Inferior parietal cortex (tissue), 1 donor: ENCODE results near the gene ZHX3.

Experiments
- DNase-seq: peaks from one replicate; pipeline ENCODE4 v3.0.0-alpha.2; 2016; ENCODE audit errors: extremely low spot score

ZHX3 gene

DNA sequence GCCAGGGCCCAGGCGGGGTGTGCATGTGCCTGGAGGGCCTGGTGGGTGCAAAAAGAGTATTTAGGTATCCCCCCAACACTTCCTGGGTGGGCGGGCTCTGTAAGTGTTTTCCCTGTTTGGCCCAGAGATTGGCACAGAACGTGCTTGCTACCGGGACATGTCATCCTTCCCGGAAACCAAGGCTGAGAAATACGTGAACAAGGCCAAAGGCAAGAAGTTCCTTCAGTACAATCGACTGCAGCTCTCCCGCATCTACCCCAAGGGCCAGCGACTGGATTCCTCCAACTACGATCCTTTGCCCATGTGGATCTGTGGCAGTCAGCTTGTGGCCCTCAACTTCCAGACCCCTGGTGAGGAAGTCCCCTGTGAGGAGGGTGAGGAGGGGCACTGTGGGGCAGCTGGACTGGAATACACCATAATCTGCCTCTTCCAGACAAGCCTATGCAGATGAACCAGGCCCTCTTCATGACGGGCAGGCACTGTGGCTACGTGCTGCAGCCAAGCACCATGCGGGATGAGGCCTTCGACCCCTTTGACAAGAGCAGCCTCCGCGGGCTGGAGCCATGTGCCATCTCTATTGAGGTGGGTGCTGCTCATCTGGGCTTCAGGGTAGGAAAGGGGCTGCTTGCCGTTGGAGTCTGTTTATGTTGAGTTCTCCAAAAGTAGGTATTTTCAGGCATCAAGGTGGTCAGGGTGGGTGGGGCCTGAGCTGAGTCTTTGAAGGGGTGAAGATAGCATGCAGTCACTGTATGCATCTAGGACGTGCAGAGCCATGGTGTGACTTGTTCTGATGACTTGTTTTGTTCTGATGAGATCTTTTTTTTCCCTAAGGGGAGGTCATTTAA, 145.0 kb downstream of the ZHX3 start:
- no peak for DNase-seq

DNA sequence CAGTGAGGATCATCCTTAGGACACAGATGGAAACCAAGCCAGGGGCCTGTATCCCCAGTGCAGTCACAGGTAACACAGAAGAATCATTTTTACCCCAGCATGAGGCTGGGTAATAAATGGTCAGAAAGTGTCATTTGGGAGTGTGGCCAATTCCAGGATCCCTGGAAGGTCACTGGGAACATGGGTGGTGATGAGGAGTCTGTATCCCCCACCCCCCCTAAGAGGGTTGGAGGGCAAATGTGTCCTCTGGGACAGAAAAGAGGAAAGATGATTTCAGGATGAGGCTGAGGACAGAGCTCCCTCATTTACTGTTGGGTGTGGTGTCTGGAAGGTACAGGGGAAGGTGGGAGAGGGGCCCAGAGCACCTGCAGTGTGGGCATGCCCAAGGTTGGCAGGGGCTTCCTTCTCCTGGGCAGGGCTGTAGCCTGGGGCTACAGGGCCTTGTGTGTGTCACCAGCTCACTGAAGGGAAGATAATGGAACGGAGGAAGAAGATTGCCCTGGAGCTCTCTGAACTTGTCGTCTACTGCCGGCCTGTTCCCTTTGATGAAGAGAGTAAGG, 145.7 kb downstream of the ZHX3 start:
- DNase-seq, result no peak

DNA sequence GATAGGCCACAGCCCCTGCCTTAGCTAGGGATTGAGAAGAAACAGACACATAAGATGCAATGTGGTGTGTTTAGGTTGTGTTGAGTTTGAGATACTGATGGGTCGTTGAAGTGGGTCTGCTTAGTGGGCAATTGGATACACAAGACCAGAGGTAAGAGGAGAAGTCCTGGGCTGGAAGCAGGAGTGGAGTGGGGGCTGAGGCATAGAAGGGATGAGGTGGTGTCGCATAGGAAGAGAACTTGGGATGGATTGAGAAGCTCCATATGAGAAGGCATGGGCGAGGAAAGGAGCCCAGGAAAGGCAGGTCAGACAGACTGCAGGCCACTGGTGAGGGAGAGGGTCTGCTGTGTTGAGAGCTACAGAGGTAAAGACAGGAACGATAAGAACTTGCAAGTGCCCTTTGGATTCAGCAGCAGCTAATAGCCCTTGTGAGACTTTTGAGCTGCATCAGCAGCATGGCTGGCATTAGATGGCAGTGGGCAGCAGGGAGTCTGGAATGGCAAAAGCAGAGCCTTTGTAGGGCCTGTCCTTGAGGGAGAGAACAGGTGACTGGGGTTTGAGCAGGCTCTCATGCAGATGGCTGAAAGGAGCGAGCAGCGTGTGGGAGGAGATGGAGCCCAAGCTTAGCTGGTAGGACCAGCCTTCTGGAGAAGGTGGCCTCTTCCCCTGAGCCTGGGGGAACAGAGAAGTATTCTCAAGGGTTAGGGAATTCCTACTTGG, 147.0 kb downstream of the ZHX3 start:
- no peak for DNase-seq

DNA sequence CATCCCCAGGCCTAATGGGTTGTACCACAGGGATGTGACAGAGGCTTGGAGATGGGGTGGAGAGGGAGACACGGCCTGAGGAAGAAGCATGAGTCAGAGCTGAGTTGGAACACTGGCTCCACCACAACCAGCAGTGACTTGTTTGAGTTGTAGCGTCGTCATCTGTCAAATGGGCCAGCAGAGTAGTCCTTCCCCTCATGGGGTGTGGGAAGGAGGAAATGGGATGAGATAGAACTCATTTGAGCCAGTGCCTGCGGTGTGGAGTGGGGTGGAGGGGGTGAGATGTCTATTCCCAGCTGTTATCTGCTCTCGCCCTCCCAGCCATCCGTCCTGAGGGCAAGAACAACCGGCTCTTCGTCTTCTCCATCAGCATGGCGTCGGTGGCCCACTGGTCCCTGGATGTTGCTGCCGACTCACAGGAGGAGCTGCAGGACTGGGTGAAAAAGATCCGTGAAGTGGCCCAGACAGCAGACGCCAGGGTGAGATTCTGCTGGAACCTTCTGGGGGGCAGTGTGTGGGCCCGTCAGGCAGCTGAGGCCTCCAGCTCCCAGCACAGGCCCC, 147.7 kb downstream of the ZHX3 start:
- DNase-seq, result no peak

DNA sequence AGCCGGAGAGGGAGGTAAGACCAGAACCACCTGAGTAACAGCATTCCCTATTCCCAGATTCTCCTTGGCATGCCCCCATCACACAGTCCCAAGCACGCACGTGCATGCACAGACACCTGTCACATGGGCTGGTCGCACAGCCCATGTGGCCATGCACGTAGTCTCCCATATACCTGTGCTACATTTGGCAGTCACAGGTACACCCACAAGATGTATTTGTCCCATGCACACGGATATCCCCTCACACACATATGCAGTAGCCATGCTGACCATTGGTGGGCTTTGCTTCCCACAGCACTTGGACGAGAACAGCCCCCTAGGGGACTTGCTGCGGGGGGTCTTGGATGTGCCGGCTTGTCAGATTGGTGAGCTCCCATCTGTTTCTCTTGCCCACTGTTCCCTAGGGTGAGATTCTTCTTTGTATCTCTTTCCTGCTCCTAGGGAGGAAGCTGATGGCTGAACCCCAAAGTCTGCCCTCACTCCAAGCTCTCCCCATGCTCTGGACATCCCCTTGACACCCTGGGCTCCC, 148.3 kb downstream of the ZHX3 start:
- DNase-seq, result no peak

DNA sequence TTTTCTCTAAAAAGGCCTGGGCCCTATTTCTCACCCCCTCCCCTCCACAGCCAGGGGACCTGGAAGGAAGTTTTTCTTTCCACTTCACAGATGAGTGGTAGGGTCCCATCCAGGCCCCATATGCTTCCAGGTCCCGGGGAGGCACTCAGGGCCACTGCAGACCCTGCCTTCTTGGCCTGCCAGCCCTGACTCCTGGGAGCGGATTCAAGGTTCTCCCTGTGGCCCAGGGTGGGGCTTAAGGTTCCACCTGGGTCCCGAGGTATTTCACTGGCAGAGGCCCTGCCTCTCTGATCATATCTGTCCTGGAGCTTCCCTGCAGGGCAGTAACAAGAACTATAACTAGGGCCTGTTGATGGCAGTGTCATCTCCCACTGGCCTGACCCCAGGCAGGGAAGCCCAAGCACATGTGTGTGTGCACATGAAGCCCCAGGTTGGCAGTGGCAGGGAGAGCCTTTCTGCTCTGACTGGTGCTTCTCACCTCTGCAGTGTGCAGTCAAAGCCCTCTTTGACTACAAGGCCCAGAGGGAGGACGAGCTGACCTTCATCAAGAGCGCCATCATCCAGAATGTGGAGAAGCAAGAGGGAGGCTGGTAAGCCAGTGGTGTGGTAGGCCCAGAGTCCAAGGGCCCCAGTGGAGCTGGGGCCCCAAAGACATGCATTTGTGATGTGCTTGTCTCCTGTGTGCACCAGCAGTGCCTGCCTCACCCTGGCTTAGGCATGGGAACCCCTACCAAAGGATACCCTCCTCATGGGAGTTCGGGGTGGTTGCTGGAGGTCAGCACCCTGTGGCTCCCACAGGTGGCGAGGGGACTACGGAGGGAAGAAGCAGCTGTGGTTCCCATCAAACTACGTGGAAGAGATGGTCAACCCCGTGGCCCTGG, 149.0 kb downstream of the ZHX3 start:
- DNase-seq, result no peak

DNA sequence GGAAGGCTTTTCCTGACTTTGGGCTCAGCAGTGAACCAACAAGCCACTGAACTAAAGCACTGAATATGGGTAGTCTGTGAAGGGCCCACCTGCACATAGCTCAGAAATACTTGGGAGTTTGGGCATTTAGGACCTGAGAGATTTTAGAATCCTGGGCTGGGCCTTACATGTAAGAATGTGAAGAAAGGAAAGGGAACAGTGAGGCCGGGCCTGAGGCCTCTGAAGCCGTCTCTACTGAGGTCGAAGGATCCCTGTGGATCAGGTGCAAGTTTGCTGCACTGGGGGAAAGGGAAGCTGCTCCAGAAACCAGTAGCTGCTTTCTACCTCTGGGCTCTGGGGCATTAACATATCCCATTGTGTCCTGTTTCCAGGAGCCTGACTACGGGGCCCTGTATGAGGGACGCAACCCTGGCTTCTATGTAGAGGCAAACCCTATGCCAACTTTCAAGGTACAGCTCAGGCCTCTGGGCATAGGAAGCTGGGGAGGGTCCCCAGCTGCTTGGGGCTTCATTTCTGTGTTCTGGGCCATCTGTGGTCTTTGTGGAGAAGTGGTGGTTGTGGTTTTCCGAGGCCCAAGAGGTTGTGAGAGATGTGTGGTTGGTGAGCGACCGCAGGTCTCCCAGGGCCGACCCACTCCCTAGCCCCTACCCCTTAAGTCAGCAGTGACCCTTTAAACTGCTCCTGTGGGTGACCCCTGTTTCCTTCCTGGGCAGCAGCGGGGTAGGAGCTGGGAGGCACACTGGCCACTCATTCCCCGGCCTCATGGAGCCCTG, 149.9 kb downstream of the ZHX3 start:
- DNase-seq, result no peak

DNA sequence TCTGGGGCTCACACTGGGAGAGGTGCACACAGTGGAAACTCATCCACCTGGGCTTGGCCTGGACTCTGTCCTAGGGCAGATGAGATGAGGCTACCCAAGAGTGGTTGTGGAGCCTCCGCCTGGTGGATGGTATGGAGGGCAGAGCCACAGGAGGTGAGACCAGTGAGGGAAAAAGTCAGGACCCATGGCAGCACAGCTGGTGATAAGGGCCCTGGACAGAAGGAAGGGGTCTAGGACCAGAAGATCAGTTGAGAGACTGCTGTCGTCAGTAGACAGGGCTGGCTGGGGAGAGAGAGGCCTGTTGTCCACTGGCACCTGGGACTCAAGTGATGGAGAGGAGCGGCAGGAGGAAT, 150.4 kb downstream of the ZHX3 start:
- DNase-seq, result no peak

DNA sequence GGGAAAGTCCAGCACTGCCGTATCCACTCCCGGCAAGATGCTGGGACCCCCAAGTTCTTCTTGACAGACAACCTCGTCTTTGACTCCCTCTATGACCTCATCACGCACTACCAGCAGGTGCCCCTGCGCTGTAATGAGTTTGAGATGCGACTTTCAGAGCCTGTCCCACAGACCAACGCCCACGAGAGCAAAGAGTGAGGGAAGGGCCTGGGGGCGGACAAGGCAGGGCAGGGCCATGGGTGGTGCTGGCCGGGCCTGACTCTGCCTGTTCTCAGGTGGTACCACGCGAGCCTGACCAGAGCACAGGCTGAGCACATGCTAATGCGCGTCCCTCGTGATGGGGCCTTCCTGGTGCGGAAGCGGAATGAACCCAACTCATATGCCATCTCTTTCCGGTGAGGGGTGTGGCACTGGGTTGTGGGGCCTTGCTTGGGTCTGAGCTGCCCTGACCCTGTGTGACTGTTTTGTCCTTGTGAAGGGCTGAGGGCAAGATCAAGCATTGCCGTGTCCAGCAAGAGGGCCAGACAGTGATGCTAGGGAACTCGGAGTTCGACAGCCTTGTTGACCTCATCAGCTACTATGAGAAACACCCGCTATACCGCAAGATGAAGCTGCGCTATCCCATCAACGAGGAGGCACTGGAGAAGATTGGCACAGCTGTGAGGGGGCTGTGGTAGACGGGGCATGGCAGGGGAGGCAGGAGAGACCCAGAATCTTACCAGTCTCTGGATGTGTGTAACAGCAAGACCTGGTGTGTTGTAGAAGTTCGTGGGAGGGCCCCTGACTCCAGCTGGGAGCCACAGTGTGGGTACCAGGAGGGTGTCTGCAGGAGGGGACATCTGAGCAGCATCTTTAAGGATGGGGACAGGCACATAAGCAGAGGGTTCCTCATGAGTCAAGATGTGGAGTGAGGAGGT, 151.1 kb downstream of the ZHX3 start:
- DNase-seq, result no peak

DNA sequence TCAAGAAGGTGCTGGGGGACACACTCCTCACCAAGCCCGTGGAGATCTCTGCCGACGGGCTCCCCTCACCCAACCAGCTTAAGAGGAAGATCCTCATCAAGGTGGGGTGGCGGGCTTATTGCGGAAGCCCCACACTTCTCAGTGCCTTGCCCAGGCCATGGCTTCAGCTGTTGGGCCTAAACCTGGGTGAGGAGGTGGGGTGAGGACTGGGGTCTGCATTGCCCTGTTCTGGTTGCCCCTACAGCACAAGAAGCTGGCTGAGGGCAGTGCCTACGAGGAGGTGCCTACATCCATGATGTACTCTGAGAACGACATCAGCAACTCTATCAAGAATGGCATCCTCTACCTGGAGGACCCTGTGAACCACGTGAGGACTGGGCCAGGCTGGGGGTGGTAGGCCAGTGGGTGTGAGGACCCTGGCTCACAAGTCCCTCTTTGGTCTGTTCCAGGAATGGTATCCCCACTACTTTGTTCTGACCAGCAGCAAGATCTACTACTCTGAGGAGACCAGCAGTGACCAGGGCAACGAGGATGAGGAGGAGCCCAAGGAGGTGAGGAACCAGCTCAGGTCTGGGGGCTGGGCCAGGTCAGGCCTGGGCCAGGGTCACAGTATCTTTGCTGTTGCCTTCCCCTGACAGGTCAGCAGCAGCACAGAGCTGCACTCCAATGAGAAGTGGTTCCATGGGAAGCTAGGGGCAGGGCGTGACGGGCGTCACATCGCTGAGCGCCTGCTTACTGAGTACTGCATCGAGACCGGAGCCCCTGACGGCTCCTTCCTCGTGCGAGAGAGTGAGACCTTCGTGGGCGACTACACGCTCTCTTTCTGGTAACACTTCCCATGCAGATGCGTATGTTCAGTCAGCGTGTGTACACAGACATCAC, 152.3 kb downstream of the ZHX3 start:
- DNase-seq, result no peak

DNA sequence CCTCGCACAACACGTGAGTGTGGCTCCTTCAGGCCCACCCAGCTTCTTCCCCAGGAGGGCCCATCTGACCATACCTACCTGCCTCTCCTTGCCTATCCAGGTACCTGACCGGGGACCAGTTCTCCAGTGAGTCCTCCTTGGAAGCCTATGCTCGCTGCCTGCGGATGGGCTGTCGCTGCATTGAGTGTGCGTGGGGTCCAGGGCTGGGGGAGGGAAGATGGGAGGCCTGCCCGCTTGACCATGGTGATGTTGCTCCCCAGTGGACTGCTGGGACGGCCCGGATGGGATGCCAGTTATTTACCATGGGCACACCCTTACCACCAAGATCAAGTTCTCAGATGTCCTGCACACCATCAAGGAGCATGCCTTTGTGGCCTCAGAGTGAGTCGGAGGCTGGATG, 153.7 kb downstream of the ZHX3 start:
- no peak for DNase-seq

DNA sequence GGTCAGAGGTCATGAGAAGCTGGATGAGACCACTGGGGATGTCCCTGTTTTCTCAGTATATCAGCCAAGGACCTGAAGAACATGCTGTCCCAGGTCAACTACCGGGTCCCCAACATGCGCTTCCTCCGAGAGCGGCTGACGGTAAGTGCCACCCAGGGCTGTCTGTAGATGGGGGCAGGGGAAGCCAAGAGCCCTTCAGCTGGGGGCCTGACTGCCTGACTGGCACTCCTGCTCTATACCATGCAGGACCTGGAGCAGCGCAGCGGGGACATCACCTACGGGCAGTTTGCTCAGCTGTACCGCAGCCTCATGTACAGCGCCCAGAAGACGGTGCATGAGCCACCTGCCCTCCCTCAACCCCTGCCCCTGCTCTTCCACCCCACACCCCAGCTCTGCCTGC, 155.1 kb downstream of the ZHX3 start:
- DNase-seq, result no peak

DNA sequence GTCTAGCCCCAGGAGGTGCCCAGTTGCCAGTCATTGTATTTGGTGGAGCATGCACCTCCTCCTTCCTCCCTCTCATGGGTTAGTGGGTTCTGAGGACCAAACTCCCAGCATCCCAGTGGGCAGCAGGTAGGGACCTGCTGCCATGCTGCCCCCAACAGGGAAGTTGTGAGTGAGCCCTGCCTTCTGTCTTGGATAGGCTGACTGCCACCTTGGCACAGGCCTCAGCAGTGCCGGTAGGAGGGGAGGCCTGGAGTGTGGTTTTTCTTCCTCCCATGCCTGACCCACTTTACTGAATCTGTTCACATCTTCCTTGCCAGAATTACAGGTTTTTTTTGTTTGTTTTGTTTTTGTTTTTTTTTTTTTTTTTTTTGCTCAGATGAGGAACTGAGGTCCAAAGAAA, 155.6 kb downstream of the ZHX3 start:
- DNase-seq, result no peak

DNA sequence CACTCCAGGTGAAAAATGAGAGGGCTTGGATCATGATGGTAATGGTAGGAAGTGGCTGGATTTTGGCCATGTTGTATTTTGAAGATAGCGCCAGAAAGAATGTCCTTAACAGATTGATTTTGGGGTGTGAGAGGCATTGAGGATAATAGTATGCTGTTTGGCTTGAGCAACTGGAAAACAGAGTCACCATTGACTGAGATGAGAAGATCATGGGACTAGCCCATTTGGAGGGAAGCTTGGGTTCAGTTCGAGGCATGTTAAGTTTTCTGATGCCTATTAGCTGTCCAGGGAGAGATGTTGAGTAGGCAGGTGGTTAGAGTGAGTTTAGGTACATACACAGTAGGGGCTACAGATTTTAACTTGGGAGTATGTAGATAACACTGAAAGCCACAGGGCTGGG, 156.8 kb downstream of the ZHX3 start:
- no peak for DNase-seq

DNA sequence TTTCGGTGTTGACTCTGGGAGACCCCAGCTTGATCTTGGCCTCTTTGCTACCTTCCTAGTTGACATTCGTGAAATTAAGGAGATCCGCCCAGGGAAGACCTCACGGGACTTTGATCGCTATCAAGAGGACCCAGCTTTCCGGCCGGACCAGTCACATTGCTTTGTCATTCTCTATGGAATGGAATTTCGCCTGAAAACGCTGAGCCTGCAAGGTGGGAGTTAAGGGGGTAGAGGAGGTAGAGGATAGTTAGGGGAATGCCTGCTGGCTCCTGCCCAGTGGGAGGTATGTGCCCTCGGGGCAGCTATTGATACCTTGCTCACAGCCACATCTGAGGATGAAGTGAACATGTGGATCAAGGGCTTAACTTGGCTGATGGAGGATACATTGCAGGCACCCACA, 158.0 kb downstream of the ZHX3 start:
- no peak for DNase-seq

DNA sequence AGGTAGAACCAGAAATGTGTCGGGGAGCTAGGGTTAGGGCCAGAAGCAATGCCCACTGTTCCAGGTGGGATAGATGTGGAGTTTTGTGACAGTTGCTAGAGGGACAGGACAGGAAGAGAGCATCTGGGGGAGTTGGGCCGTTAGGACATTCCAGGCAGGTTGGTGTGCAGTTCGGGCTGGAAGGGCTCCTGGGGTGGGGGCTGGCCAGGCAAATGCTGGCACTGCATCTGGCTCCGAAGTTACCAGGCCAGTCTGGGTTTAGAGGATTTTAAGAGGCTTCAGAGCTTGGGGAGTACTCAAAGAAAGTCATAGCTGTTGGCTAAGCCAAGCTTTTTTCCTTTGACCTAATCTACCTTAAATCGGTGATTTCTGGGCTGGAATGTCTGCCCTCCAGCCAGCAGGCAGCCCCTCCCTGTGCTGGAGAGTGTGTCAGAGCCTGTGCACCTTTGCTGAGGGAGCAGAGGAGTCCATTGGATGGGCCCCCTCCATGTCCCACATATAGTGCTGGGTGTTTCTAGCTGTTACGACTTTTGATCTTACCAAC, 159.4 kb downstream of the ZHX3 start:
- no peak for DNase-seq

DNA sequence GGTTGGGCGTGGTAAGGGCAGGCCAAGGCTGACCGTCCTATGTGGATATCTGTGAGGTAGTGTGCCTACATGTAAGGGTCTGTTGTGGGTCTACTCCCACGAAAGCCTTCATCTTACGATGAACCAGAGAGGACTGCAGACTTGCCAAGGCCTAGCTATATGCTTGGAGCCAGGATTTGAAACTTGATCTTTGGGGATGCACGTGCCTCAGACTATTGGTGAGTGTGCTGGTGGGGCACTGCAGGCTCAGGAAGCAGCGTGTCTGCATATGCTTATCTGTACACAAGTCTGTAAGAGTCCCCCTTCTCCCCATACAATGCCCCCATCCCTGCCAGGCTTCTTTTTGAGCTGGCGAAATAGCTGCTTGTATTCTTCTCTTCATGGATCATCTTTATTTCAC, 162.3 kb downstream of the ZHX3 start:
- DNase-seq, result no peak

DNA sequence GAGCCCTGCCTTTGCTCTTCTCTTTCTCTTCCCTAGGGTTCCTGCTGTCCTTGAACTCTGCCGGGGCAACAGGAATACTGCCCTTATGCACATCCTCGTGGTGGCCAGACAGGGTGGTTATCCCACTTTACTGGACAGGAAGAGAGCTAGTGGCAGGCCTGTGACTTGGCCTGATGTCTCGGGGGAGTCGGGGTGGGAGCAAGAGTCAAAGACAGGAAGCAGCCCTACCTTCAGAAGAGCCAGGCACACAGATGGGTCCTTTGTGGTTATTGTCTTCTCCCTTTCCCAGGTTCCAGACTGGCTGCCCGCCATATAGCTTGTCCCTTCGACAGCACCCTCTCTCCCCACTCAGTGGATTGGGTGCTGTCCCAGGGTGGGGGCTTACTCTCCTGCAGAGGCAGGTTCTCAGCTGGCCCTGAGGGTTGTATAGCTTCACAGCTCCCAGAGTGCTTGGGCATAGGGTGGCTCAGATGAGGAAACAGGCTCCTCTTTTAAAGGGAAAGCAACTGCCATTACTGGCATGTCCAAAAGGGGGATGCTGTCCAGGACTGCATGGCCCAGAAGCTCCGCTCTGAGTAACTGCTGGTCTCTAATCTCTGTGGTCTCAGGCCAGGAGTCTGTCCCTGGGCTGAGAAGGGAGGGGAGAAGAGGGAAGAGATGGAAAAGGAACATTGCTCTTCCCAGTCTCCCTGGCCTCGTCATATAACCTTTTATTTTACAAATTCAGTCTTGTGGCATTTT, 162.9 kb downstream of the ZHX3 start:
- DNase-seq, result no peak
